Nephron progenitor cell (in vitro differentiated cells): ENCODE results near the gene APMAP.

Experiments
- DNase-seq: peaks from one replicate; pipeline ENCODE4 v3.0.0; 2021
- H3K27ac Mint-ChIP-seq: 2 replicates; pipeline ENCODE4 v1.8.0; 2021; ENCODE audit warnings: mild to moderate bottlenecking, moderate library complexity, mixed read lengths
- H3K27me3 Mint-ChIP-seq: 2 replicates; pipeline ENCODE4 v1.8.0; 2021; ENCODE audit warnings: mild to moderate bottlenecking, low read depth, mixed read lengths; ENCODE audit not compliant: poor library complexity
- H3K36me3 Mint-ChIP-seq: 2 replicates; pipeline ENCODE4 v1.8.0; 2021; ENCODE audit warnings: low read depth, mixed read lengths
- H3K4me1 Mint-ChIP-seq: 2 replicates; pipeline ENCODE4 v1.8.0; 2021; ENCODE audit warnings: mixed read lengths
- H3K4me3 Mint-ChIP-seq: 2 replicates; pipeline ENCODE4 v1.8.0; 2021; ENCODE audit warnings: mild to moderate bottlenecking, moderate library complexity, mixed read lengths
- H3K9me3 Mint-ChIP-seq: 2 replicates; pipeline ENCODE4 v1.8.0; 2021; ENCODE audit warnings: mild to moderate bottlenecking, moderate library complexity, mixed read lengths
- TF ChIP-seq, protein P1 (sequence below): fragments of 200-600 bp; sonication (generic); IDR thresholded peaks from 2 replicates; pipeline ENCODE4 v1.5.0; 2021; ENCODE audit warnings: antibody characterized with exemption

The APMAP gene

GRCh38 chr20:24962510-24962909 lies 30.0 kb downstream of the APMAP start:
- no peak overlapping the region for H3K4me3 Mint-ChIP-seq

GRCh38 chr20:24962182-24962492 lies 30.4 kb downstream of the APMAP start:
- Mint-ChIP-seq H3K27ac (no peak overlapping the region), H3K27me3 (no peaks in the 10 kb centered on the region), H3K9me3 (no peaks in the 10 kb centered on the region), H3K4me3 (no peak overlapping the region), H3K36me3 (peaks cover 44% of the 10 kb centered on the region), H3K4me1 (peaks cover 8% of the 10 kb centered on the region)
- no peak for DNase-seq
- TF ChIP-seq, protein P1, sequence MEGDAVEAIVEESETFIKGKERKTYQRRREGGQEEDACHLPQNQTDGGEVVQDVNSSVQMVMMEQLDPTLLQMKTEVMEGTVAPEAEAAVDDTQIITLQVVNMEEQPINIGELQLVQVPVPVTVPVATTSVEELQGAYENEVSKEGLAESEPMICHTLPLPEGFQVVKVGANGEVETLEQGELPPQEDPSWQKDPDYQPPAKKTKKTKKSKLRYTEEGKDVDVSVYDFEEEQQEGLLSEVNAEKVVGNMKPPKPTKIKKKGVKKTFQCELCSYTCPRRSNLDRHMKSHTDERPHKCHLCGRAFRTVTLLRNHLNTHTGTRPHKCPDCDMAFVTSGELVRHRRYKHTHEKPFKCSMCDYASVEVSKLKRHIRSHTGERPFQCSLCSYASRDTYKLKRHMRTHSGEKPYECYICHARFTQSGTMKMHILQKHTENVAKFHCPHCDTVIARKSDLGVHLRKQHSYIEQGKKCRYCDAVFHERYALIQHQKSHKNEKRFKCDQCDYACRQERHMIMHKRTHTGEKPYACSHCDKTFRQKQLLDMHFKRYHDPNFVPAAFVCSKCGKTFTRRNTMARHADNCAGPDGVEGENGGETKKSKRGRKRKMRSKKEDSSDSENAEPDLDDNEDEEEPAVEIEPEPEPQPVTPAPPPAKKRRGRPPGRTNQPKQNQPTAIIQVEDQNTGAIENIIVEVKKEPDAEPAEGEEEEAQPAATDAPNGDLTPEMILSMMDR, result no peak

More at GRCh38 chr20:24962510-24962909, 30.0 kb downstream of the APMAP start:
- H3K9me3 Mint-ChIP-seq, result no peaks in the 10 kb centered on the region
- H3K27me3 Mint-ChIP-seq, result no peaks in the 10 kb centered on the region
- H3K27ac Mint-ChIP-seq, result peak overlapping the region; percentile 14
- H3K36me3 Mint-ChIP-seq, result peaks cover 47% of the 10 kb centered on the region
- peaks cover 8% of the 10 kb centered on the region for H3K4me1 Mint-ChIP-seq
- DNase-seq, result no peak
- TF ChIP-seq, protein P1, result no peak

DNA sequence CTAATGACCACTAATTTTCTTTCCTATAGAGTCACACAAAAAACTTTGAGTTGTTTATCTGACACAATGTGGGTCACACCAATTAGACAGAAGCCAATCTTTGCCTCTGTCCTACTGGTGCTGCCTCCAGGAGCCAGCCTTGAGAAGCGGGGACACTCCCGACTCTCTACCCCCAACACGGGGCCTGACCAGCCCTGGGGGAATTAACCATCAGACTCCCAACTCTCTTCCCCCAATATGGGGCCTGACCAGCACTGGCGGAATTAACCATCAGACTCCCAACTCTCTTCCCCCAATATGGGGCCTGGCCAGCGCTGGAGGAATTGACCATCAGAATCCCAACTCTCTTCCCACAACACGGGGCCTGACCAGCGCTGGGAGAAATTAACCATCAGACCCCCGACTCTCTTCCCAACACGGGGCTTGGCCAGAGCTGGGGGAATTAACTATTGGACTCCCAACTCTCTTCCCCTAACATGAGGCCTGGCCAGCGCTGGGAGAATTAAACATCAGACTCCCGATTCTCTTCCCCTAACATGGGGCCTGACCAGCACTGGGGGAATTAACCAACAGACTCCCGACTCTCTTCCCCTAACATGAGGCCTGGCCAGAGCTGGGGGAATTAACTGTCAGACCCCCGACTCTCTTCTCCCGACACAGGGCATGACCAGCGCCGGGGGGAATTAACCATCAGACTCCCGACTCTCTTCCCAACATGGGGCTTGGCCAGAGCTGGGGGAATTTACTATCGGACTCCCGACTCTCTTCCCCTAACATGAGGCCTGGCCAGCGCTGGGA lies 31.0 kb downstream of the APMAP start:
- no peaks in the 10 kb centered on the region for H3K9me3 Mint-ChIP-seq
- H3K27me3 Mint-ChIP-seq, result no peaks in the 10 kb centered on the region
- no peak overlapping the region for H3K4me3 Mint-ChIP-seq
- TF ChIP-seq, protein P1, result no peak
- H3K27ac Mint-ChIP-seq, result no peak overlapping the region
- H3K36me3 Mint-ChIP-seq, result peaks cover 43% of the 10 kb centered on the region
- H3K4me1 Mint-ChIP-seq, result peaks cover 8% of the 10 kb centered on the region
- DNase-seq, result no peak

- no peak for DNase-seq
- Mint-ChIP-seq H3K4me1 (peaks cover 8% of the 10 kb centered on the region), H3K9me3 (no peaks in the 10 kb centered on the region), H3K4me3 (no peak overlapping the region), H3K27ac (no peak overlapping the region), H3K36me3 (peaks cover 36% of the 10 kb centered on the region), H3K27me3 (no peaks in the 10 kb centered on the region)
- TF ChIP-seq, protein P1, result no peak
These were observed 31.7 kb downstream of the APMAP start for GRCh38 chr20:24960861-24961260.

DNA sequence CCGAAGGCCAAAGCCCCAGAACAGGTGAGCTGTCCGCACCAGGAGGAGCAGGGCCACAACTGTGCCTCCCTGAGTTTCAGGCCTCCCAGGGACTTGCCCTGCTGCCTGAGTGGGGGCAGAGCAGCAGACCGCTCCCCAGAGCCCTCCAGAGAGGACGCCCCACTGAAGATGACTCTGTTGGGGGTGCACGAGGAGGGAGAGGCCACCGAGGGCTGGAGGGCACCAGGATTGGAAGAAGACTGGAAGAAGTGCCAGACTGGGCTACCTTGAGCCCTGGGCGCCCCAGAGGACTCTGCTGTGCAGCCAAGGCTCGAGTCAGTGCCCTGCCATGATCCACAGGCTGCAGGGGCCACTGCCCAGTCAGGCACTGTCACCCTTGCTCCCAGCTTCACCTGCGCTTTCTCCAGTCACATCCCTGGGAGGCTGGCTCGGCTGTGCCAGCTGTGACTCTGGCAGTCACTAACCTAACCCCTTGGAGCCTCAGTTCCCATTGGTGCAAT lies 32.2 kb downstream of the APMAP start:
- peaks cover 32% of the 10 kb centered on the region for H3K36me3 Mint-ChIP-seq
- TF ChIP-seq, protein P1, result no peak
- no peaks in the 10 kb centered on the region for H3K27me3 Mint-ChIP-seq
- peaks cover 8% of the 10 kb centered on the region for H3K4me1 Mint-ChIP-seq
- no peak overlapping the region for H3K27ac Mint-ChIP-seq
- H3K9me3 Mint-ChIP-seq, result no peaks in the 10 kb centered on the region
- DNase-seq, result no peak
- H3K4me3 Mint-ChIP-seq, result no peak overlapping the region
